KMS-11 (cell line): Measurements from ENCODE around the gene ESYT2.

Experiments
- H2AFZ ChIP-seq: fragments of 200-600 bp; sonication (generic); 2 replicates; pipeline ENCODE4 v1.6.1; 2016; ENCODE audit warnings: antibody characterized with exemption, mixed run types, low read depth
- H3K27ac ChIP-seq: fragments of 200-600 bp; sonication (generic); 2 replicates; pipeline ENCODE4 v1.6.1; 2016; ENCODE audit warnings: mild to moderate bottlenecking, mixed run types
- H3K27me3 ChIP-seq: fragments of 200-600 bp; sonication (generic); 2 replicates; pipeline ENCODE4 v1.6.1; 2017; ENCODE audit warnings: mild to moderate bottlenecking, low read depth, mixed run types, moderate library complexity; ENCODE audit not compliant: insufficient read depth
- H3K36me3 ChIP-seq: fragments of 200-600 bp; sonication (generic); 2 replicates; pipeline ENCODE4 v1.6.1; 2017; ENCODE audit warnings: mild to moderate bottlenecking, mixed run types; ENCODE audit not compliant: insufficient read depth
- H3K4me1 ChIP-seq: fragments of 200-600 bp; sonication (generic); 2 replicates; pipeline ENCODE4 v1.6.1; 2016; ENCODE audit warnings: mild to moderate bottlenecking, low read depth, mixed run types; ENCODE audit not compliant: poor library complexity, severe bottlenecking
- H3K4me2 ChIP-seq: fragments of 200-600 bp; sonication (generic); 2 replicates; pipeline ENCODE4 v1.7.0; 2016; ENCODE audit warnings: mild to moderate bottlenecking, mixed run types
- H3K4me3 ChIP-seq: fragments of 200-600 bp; sonication (generic); IDR thresholded peaks from 2 replicates; pipeline ENCODE4 v1.6.1; 2017; ENCODE audit warnings: low read depth, low read length, mixed read lengths; ENCODE audit not compliant: insufficient read depth
- H3K79me2 ChIP-seq: fragments of 200-600 bp; sonication (generic); 2 replicates; pipeline ENCODE4 v1.6.1; 2016; ENCODE audit warnings: low read depth, mixed run types; ENCODE audit not compliant: insufficient read depth
- H3K9ac ChIP-seq: fragments of 200-600 bp; sonication (generic); 2 replicates; pipeline ENCODE4 v1.6.1; 2016; ENCODE audit warnings: mild to moderate bottlenecking, mixed run types
- H4K20me1 ChIP-seq: fragments of 200-600 bp; sonication (generic); 2 replicates; pipeline ENCODE4 v1.6.1; 2016; ENCODE audit warnings: mild to moderate bottlenecking, mixed run types; ENCODE audit not compliant: insufficient read depth
- CTCF ChIP-seq: fragments of 200-600 bp; sonication (generic); conservative IDR thresholded peaks from 2 replicates; pipeline ENCODE4 v1.6.1; 2017; ENCODE audit warnings: low read depth, mild to moderate bottlenecking, antibody characterized with exemption, low read length, moderate library complexity, mixed read lengths

Gene ESYT2

GRCh38 chr7:158804335-158804734 is 25.0 kb downstream of the ESYT2 start:
- H3K27me3 ChIP-seq: no peaks in the 10 kb centered on the region
- no peaks in the 10 kb centered on the region for H4K20me1 ChIP-seq
- H3K4me1 ChIP-seq: no peaks in the 10 kb centered on the region
- no peak overlapping the region for H3K4me2 ChIP-seq
- H2AFZ ChIP-seq: no peak overlapping the region
- no peaks in the 10 kb centered on the region for H3K36me3 ChIP-seq
- no peak overlapping the region for H3K9ac ChIP-seq
- H3K79me2 ChIP-seq: peaks cover 24% of the 10 kb centered on the region
- H3K4me3 ChIP-seq: no peak overlapping the region
- no peak for TF ChIP-seq CTCF
- no peak overlapping the region for H3K27ac ChIP-seq

GRCh38 chr7:158803367-158803969 is 25.8 kb downstream of the ESYT2 start:
- no peak for TF ChIP-seq CTCF
- Histone ChIP-seq H4K20me1 (no peaks in the 10 kb centered on the region), H3K4me1 (no peaks in the 10 kb centered on the region), H3K27me3 (no peaks in the 10 kb centered on the region), H2AFZ (no peak overlapping the region), H3K4me2 (no peak overlapping the region), H3K4me3 (no peak overlapping the region), H3K27ac (no peak overlapping the region), H3K79me2 (peaks cover 24% of the 10 kb centered on the region), H3K9ac (no peak overlapping the region), H3K36me3 (no peaks in the 10 kb centered on the region)

GRCh38 chr7:158802535-158803366 is 26.6 kb downstream of the ESYT2 start:
- H4K20me1 ChIP-seq: no peaks in the 10 kb centered on the region
- no peaks in the 10 kb centered on the region for H3K27me3 ChIP-seq
- peaks cover 24% of the 10 kb centered on the region for H3K79me2 ChIP-seq
- no peak for TF ChIP-seq CTCF
- no peak overlapping the region for H3K27ac ChIP-seq
- H3K4me3 ChIP-seq: no peak overlapping the region
- no peaks in the 10 kb centered on the region for H3K4me1 ChIP-seq
- H3K9ac ChIP-seq: no peak overlapping the region
- H3K4me2 ChIP-seq: no peak overlapping the region
- H3K36me3 ChIP-seq: no peaks in the 10 kb centered on the region
- H2AFZ ChIP-seq: no peak overlapping the region

GRCh38 chr7:158798741-158799140 is 30.6 kb downstream of the ESYT2 start:
- TF ChIP-seq CTCF: no peak
- Histone ChIP-seq H3K4me2 (no peak overlapping the region), H3K36me3 (no peaks in the 10 kb centered on the region; the same call in 1 of the 2 replicates), H3K9ac (no peak overlapping the region), H3K4me3 (no peak overlapping the region), H4K20me1 (no peaks in the 10 kb centered on the region), H3K27me3 (no peaks in the 10 kb centered on the region), H2AFZ (no peak overlapping the region), H3K27ac (no peak overlapping the region), H3K4me1 (no peaks in the 10 kb centered on the region), H3K79me2 (peaks cover 19% of the 10 kb centered on the region)
